SJSA1 (cell line): ENCODE results near the gene LILRB2. TPM values are rescaled to one million over a fixed set of nuclear protein-coding genes. Genes with fewer than 3 reads are reported as not detected.
"Not testable (repeated sequence)": the region's sequence is repeated elsewhere in the genome, so short reads cannot be mapped to it uniquely, and the experiment has no call there.

ENCODE experiments used
- DNase-seq, 2 experiments: peaks; one replicate each; pipeline ENCODE4 v3.0.0-alpha.2; 2015 to 2020; ENCODE audit warnings: low spot score in 2 of 2, low read depth in 1 of 2
- H3K27ac ChIP-seq: fragments of 250-450 bp; sonication (Bioruptor Pico); 2 replicates; pipeline ENCODE4 v1.5.1; 2020; ENCODE audit warnings: mild to moderate bottlenecking, moderate library complexity
- H3K27me3 ChIP-seq: fragments of 250-450 bp; sonication (Bioruptor Pico); replicated peaks from 2 replicates; pipeline ENCODE4 v1.5.1; 2020; ENCODE audit warnings: mild to moderate bottlenecking, moderate library complexity
- H3K36me3 ChIP-seq: fragments of 250-450 bp; sonication (Bioruptor Pico); 2 replicates; pipeline ENCODE4 v1.5.1; 2020; ENCODE audit warnings: mild to moderate bottlenecking
- H3K4me1 ChIP-seq: fragments of 250-450 bp; sonication (Bioruptor Pico); replicated peaks from 2 replicates; pipeline ENCODE4 v1.6.1; 2021; ENCODE audit warnings: mild to moderate bottlenecking
- H3K4me3 ChIP-seq: fragments of 250-450 bp; sonication (Bioruptor Pico); 2 replicates; pipeline ENCODE4 v1.5.1; 2020; ENCODE audit warnings: mild to moderate bottlenecking
- H3K9me3 ChIP-seq: fragments of 250-450 bp; sonication (Bioruptor Pico); replicated peaks from 2 replicates; pipeline ENCODE4 v1.5.1; 2020; ENCODE audit warnings: mild to moderate bottlenecking
- total RNA-seq: library from RNA; depleted of rRNA; stranded (reverse); fragments of >200 nt; shearing (Covaris generic); gene quantifications from 2 replicates; pipeline ENCODE4 v1.2.3, GENCODE V29; 2014; rRNA removed

Gene LILRB2
- total RNA-seq: not detected in 2 replicates

- no peaks in the 10 kb centered on the region for H3K9me3 ChIP-seq
- no peaks in the 10 kb centered on the region for H3K36me3 ChIP-seq
- H3K4me3 ChIP-seq: no peak within 1 kb of the TSS
- no peaks in the 10 kb centered on the region for H3K27me3 ChIP-seq
- peak in 1 of 2 experiments; percentile 31 for DNase-seq
- no peak within 1 kb of the TSS for H3K27ac ChIP-seq
- no peaks in the 10 kb centered on the region for H3K4me1 ChIP-seq
These were observed at the start of gene LILRB2 for GRCh38 chr19:54281007-54281728. Gene LILRB2 (minus strand): TSS chr19:54281110. CDS start chr19:54280496, 614 bp downstream.

GRCh38 chr19:54329476-54330165, 48.7 kb upstream of the LILRB2 start:
- no peak overlapping the region for H3K27ac ChIP-seq
- no peak overlapping the region for H3K4me3 ChIP-seq
- H3K4me1 ChIP-seq: no peaks in the 10 kb centered on the region
- no peaks in the 10 kb centered on the region for H3K36me3 ChIP-seq
- no peak for DNase-seq
- no peaks in the 10 kb centered on the region for H3K9me3 ChIP-seq
- no peaks in the 10 kb centered on the region for H3K27me3 ChIP-seq

GRCh38 chr19:54328781-54329180, 47.9 kb upstream of the LILRB2 start:
- not testable (repeated sequence) for H3K4me1 ChIP-seq, H3K27me3 ChIP-seq, DNase-seq, H3K27ac ChIP-seq, H3K9me3 ChIP-seq, H3K36me3 ChIP-seq, H3K4me3 ChIP-seq

- no peak overlapping the region for H3K4me3 ChIP-seq
- H3K27ac ChIP-seq: no peak overlapping the region
- no peak for DNase-seq
- no peaks in the 10 kb centered on the region for H3K27me3 ChIP-seq
- no peaks in the 10 kb centered on the region for H3K9me3 ChIP-seq
- H3K4me1 ChIP-seq: no peaks in the 10 kb centered on the region
- no peaks in the 10 kb centered on the region for H3K36me3 ChIP-seq
These were observed 44.7 kb upstream of the LILRB2 start for GRCh38 chr19:54325631-54326030.

- H3K4me3 ChIP-seq: no peak overlapping the region
- no peaks in the 10 kb centered on the region for H3K27me3 ChIP-seq
- H3K36me3 ChIP-seq: no peaks in the 10 kb centered on the region
- no peak overlapping the region for H3K27ac ChIP-seq
- peak in 1 of 2 experiments; percentile 15 for DNase-seq
- no peaks in the 10 kb centered on the region for H3K9me3 ChIP-seq
- H3K4me1 ChIP-seq: no peaks in the 10 kb centered on the region
These were observed 44.3 kb upstream of the LILRB2 start for GRCh38 chr19:54325194-54325621.

- Histone ChIP-seq H3K27me3 (no peaks in the 10 kb centered on the region; the same call in 1 of the 2 replicates), H3K4me1 (no peaks in the 10 kb centered on the region), H3K9me3 (no peaks in the 10 kb centered on the region), H3K36me3 (no peaks in the 10 kb centered on the region), H3K27ac (no peak overlapping the region), H3K4me3 (no peak overlapping the region)
- no peak for DNase-seq
These were observed 43.2 kb upstream of the LILRB2 start for GRCh38 chr19:54324071-54324470.

- H3K36me3 ChIP-seq, H3K27me3 ChIP-seq, H3K27ac ChIP-seq, DNase-seq, H3K4me1 ChIP-seq, H3K4me3 ChIP-seq, H3K9me3 ChIP-seq: not testable (repeated sequence)
These were observed 42.0 kb upstream of the LILRB2 start for GRCh38 chr19:54322934-54323333.

GRCh38 chr19:54322295-54322694, 41.4 kb upstream of the LILRB2 start:
- H3K9me3 ChIP-seq, DNase-seq, H3K27ac ChIP-seq, H3K4me1 ChIP-seq, H3K27me3 ChIP-seq, H3K36me3 ChIP-seq, H3K4me3 ChIP-seq: not testable (repeated sequence)

GRCh38 chr19:54319892-54320670, 39.2 kb upstream of the LILRB2 start:
- no peaks in the 10 kb centered on the region for H3K36me3 ChIP-seq
- H3K27ac ChIP-seq: no peak overlapping the region
- no peaks in the 10 kb centered on the region for H3K9me3 ChIP-seq
- no peaks in the 10 kb centered on the region; the same call in 1 of the 2 replicates for H3K27me3 ChIP-seq
- DNase-seq: no peak
- no peak overlapping the region for H3K4me3 ChIP-seq
- H3K4me1 ChIP-seq: no peaks in the 10 kb centered on the region

- Histone ChIP-seq H3K9me3 (no peaks in the 10 kb centered on the region), H3K4me1 (no peaks in the 10 kb centered on the region), H3K27me3 (no peaks in the 10 kb centered on the region; the same call in 1 of the 2 replicates), H3K36me3 (no peaks in the 10 kb centered on the region), H3K4me3 (no peak overlapping the region), H3K27ac (no peak overlapping the region)
- DNase-seq: no peak
These were observed 38.1 kb upstream of the LILRB2 start for GRCh38 chr19:54319049-54319448.

GRCh38 chr19:54317965-54318240, 37.0 kb upstream of the LILRB2 start:
- no peaks in the 10 kb centered on the region for H3K4me1 ChIP-seq
- peaks cover 2% of the 10 kb centered on the region; the same call in 1 of the 2 replicates for H3K27me3 ChIP-seq
- no peak for DNase-seq
- H3K27ac ChIP-seq: no peak overlapping the region
- H3K36me3 ChIP-seq: no peaks in the 10 kb centered on the region
- no peak overlapping the region for H3K4me3 ChIP-seq
- no peaks in the 10 kb centered on the region for H3K9me3 ChIP-seq

GRCh38 chr19:54317108-54317964, 36.4 kb upstream of the LILRB2 start:
- no peaks in the 10 kb centered on the region for H3K36me3 ChIP-seq
- H3K27me3 ChIP-seq: peaks cover 2% of the 10 kb centered on the region; the same call in 1 of the 2 replicates
- no peak overlapping the region for H3K4me3 ChIP-seq
- no peaks in the 10 kb centered on the region for H3K4me1 ChIP-seq
- no peaks in the 10 kb centered on the region for H3K9me3 ChIP-seq
- H3K27ac ChIP-seq: no peak overlapping the region
- DNase-seq: no peak

- H3K27me3 ChIP-seq: peaks cover 2% of the 10 kb centered on the region; the same call in 1 of the 2 replicates
- H3K36me3 ChIP-seq: no peaks in the 10 kb centered on the region
- no peak overlapping the region for H3K4me3 ChIP-seq
- DNase-seq: no peak
- no peaks in the 10 kb centered on the region for H3K9me3 ChIP-seq
- H3K27ac ChIP-seq: no peak overlapping the region
- H3K4me1 ChIP-seq: no peaks in the 10 kb centered on the region
These were observed 35.8 kb upstream of the LILRB2 start for GRCh38 chr19:54316746-54317107.
